Measurements from ENCODE around the gene PTCH1.

Gene PTCH1

GRCh38 chr9:95477885-95478284, 38.9 kb downstream of the PTCH1 start:
- no peak for TF ChIP-seq CTCF (IDR thresholded peaks at IDR 0.05; ENCODE audit: low read depth, low read length)
- H3K4me3 ChIP-seq (replicated peaks in 1 of 2; ENCODE audit: low read depth in 2 of 2, low read length in 2 of 2), result no peak overlapping the region
- DNase-seq (ENCODE audit: low read depth in 2 of 2), result no peak

- no peak for TF ChIP-seq CTCF (IDR thresholded peaks at IDR 0.05; ENCODE audit: low read depth, low read length)
- no peak overlapping the region for H3K4me3 ChIP-seq (replicated peaks in 1 of 2; ENCODE audit: low read depth in 2 of 2, low read length in 2 of 2)
- DNase-seq (ENCODE audit: low read depth in 2 of 2), result no peak
These were observed 39.3 kb downstream of the PTCH1 start for GRCh38 chr9:95477441-95477840.

- no peak for DNase-seq (ENCODE audit: low read depth in 2 of 2)
- TF ChIP-seq CTCF (IDR thresholded peaks at IDR 0.05; ENCODE audit: low read depth, low read length), result no peak
- H3K4me3 ChIP-seq (replicated peaks in 1 of 2; ENCODE audit: low read depth in 2 of 2, low read length in 2 of 2), result no peak overlapping the region
These were observed 48.0 kb downstream of the PTCH1 start for GRCh38 chr9:95468791-95469190.

- DNase-seq (ENCODE audit: low read depth in 2 of 2), result no peak
- no peak overlapping the region for H3K4me3 ChIP-seq (replicated peaks in 1 of 2; ENCODE audit: low read depth in 2 of 2, low read length in 2 of 2)
- no peak for TF ChIP-seq CTCF (IDR thresholded peaks at IDR 0.05; ENCODE audit: low read depth, low read length)
These were observed 51.7 kb downstream of the PTCH1 start for GRCh38 chr9:95465115-95465514.

GRCh38 chr9:95463148-95464060, 53.4 kb downstream of the PTCH1 start:
- TF ChIP-seq CTCF (IDR thresholded peaks at IDR 0.05; ENCODE audit: low read depth, low read length), result no peak
- no peak for DNase-seq (ENCODE audit: low read depth in 2 of 2)
- H3K4me3 ChIP-seq (replicated peaks in 1 of 2; ENCODE audit: low read depth in 2 of 2, low read length in 2 of 2), result peak overlapping the region; percentile 29 to 42

- H3K4me3 ChIP-seq (replicated peaks in 1 of 2; ENCODE audit: low read depth in 2 of 2, low read length in 2 of 2), result peak overlapping the region; percentile 29 to 42
- no peak for TF ChIP-seq CTCF (IDR thresholded peaks at IDR 0.05; ENCODE audit: low read depth, low read length)
- DNase-seq (ENCODE audit: low read depth in 2 of 2), result peak; percentile 79 to 90
These were observed 54.3 kb downstream of the PTCH1 start for GRCh38 chr9:95462249-95463147.
